Lower leg skin (tissue), 4 donors: ENCODE data around the gene VSIG2. TPM values are rescaled to one million over a fixed set of nuclear protein-coding genes. Genes with fewer than 3 reads are reported as not detected.

Experiments used
- DNase-seq, 2 donors: peaks; one replicate each; pipeline ENCODE4 v3.0.0-alpha.2; 2019; ENCODE audit warnings: low spot score in 2 of 2
- H3K4me3 ChIP-seq: fragments of 200-600 bp; sonication (generic); 2 replicates; pipeline ENCODE4 v1.5.1; 2017; ENCODE audit warnings: mild to moderate bottlenecking, low read depth; ENCODE audit not compliant: poor library complexity, severe bottlenecking
- CTCF ChIP-seq, 3 donors: fragments of 450-650 bp; IDR thresholded peaks; one replicate each; pipeline ENCODE4 v1.5.1; 2016; ENCODE audit warnings: antibody characterized with exemption in 3 of 3, mild to moderate bottlenecking in 3 of 3, moderate library complexity in 2 of 3
- POLR2A ChIP-seq, 2 donors: fragments of 450-650 bp; IDR thresholded peaks; one replicate each; pipeline ENCODE4 v1.6.1; 2016 to 2017; ENCODE audit warnings: antibody characterized with exemption in 2 of 2, mild to moderate bottlenecking in 1 of 2, moderate library complexity in 1 of 2
- WGBS, 2 donors: methylation state at CpG; one replicate each; pipeline ENCODE4 v1.1.5; 2018; 5-methylcytosine and 5-hydroxymethylcytosine counted together
- intact Hi-C: fragments of 100-400 bp; cut with DNase I; formaldehyde crosslinking; loops from one replicate; pipeline ENCODE4 v1.15.0; 2023; ENCODE audit warnings: low total_unique reads
- total RNA-seq, 4 donors: library from RNA; depleted of rRNA; stranded (reverse); fragments of >200 nt; gene quantifications; one replicate each; pipeline ENCODE4 v1.1.0, GENCODE V29; 2016

VSIG2 gene
- total RNA-seq, 4 donors from 2014 or later = 0.30 to 2.3 (median 0.55) TPM

GRCh38 chr11:124748100-124748418 lies 4.0 kb downstream of the VSIG2 start:
- 59 to 75% methylated on average over 7 of the region's 7 CpGs for WGBS, 2 donors
- intact Hi-C loops = no loop called here
- no peak overlapping the region for H3K4me3 ChIP-seq
- no peak for TF ChIP-seq POLR2A (IDR thresholded peaks at IDR 0.05)
- TF ChIP-seq CTCF (IDR thresholded peaks at IDR 0.05) = no peak
- no peak for DNase-seq

- intact Hi-C loops = no loop called here
- TF ChIP-seq POLR2A (IDR thresholded peaks at IDR 0.05) (no peak), CTCF (IDR thresholded peaks at IDR 0.05) (no peak)
- WGBS, 2 donors = 61% methylated on average over 14 of the region's 14 CpGs
- DNase-seq = no peak
- H3K4me3 ChIP-seq = no peak overlapping the region
Observed at GRCh38 chr11:124747406-124748099, 4.5 kb downstream of the VSIG2 start.

DNA sequence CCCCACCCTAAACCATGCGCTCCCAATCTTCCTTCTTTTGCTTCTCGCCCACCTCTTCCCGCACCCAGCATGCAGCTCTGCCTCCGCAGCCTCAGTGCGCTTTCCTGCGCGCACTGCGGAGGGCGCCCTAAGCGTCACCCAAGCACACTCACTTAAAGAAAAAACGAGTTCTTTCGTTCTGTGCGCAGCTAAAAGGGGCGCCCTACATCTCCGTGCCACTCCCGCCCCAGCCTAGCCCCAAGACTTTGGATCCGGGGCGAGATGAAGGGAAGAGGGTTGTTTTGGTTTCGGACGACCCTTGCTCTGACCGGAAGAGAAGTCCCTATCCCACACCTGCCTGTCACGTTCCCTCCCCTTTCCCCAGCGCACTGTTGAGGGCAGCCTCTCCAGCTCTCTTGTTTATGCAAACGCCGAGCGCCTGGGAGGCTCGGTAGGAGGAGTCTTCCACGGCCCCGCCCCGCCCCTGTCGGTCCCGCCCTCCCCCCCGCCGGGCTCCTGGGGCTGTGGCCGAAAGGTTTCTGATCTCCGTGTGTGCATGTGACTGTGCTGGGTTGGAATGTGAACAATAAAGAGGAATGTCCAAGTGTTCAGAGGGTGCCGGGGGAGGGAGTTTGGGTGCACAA lies 5.3 kb downstream of the VSIG2 start:
- peak overlapping the region; percentile 30 for H3K4me3 ChIP-seq
- DNase-seq = peak in 1 of 2 donors; percentile 95
- intact Hi-C loops = no loop called here
- WGBS, 2 donors = 2 to 4% methylated on average over 37 of the region's 37 CpGs
- TF ChIP-seq CTCF (IDR thresholded peaks at IDR 0.05) = no peak
- TF ChIP-seq POLR2A (IDR thresholded peaks at IDR 0.05) = no peak

DNA sequence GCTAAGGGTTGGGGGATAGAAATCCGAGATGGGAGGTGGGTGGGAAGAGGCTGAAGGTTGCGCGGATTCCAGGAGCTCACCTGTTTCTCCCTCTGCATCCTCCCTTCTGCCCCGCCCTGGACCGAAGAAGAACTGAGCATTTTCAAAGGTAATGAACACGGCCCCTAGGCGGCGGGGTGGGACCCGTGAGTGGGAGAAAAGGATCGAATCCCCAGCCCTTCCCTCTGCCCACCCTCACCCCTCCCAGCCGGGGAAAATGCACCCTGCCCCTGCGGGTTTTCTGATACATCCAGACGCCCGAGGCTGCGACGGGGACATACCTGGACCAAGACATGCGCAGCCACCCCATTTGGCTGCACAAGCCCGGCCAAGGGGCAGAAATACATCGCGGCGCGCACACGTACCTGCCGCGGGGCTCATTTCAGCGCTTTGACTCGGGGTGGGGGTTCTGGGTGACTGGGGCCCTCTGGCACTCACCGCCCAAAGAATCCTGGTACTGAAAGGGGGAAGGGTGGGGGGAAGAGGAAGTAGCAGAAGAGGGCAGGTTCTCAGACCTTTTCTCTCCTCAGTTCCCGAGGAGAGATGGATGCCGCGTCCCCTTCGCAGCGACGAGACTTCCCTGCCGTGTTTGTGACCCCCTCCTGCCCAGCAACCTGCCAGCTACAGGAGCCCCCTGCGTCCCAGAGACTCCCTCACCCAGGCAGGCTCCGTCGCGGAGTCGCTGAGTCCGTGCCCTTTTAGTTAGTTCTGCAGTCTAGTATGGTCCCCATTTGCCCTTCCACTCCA lies 6.0 kb downstream of the VSIG2 start:
- no peak for DNase-seq
- 8 to 11% methylated on average over 39 to 40 of the region's 41 CpGs for WGBS, 2 donors
- TF ChIP-seq POLR2A (IDR thresholded peaks at IDR 0.05) (no peak), CTCF (IDR thresholded peaks at IDR 0.05) (no peak)
- intact Hi-C loops = no loop called here
- peak overlapping the region; percentile 30 for H3K4me3 ChIP-seq

GRCh38 chr11:124745270-124745834 lies 6.7 kb downstream of the VSIG2 start:
- TF ChIP-seq POLR2A (IDR thresholded peaks at IDR 0.05) (no peak), CTCF (IDR thresholded peaks at IDR 0.05) (no peak)
- 18 to 46% methylated on average over 40 to 44 of the region's 44 CpGs for WGBS, 2 donors
- H3K4me3 ChIP-seq = no peak overlapping the region
- DNase-seq = no peak
- intact Hi-C loops = no loop called here
